GM23338 (cell line): ENCODE measurements around the gene DOCK4. TPM values are rescaled to one million over a fixed set of nuclear protein-coding genes. Genes with fewer than 3 reads are reported as not detected.

Source experiments
- ATAC-seq: fragments of 200-7000 bp; cut with Tn5 transposase; 3 replicates; pipeline ENCODE4 v1.9.1; 2020
- DNase-seq: peaks from one replicate; pipeline ENCODE4 v3.0.0-alpha.2; 2015; ENCODE audit warnings: low spot score
- H2AFZ ChIP-seq: fragments of 200-600 bp; sonication (generic); 2 replicates; pipeline ENCODE4 v1.8.0; 2016; ENCODE audit warnings: antibody characterized with exemption, mild to moderate bottlenecking, moderate library complexity
- H3F3A ChIP-seq: fragments of 200-600 bp; sonication (generic); replicated peaks from 2 replicates; pipeline ENCODE4 v1.8.0; 2017; ENCODE audit warnings: antibody characterized with exemption, mixed run types, low read depth
- H3K27ac ChIP-seq: fragments of 200-600 bp; sonication (generic); 2 replicates; pipeline ENCODE4 v1.6.1; 2016; ENCODE audit warnings: low read depth
- H3K27me3 ChIP-seq: fragments of 200-600 bp; sonication (generic); 2 replicates; pipeline ENCODE4 v1.8.0; 2016; ENCODE audit warnings: mild to moderate bottlenecking, mixed run types, moderate library complexity; ENCODE audit not compliant: insufficient read depth
- H3K36me3 ChIP-seq: fragments of 200-600 bp; sonication (generic); 2 replicates; pipeline ENCODE4 v1.8.0; 2016; ENCODE audit warnings: mild to moderate bottlenecking; ENCODE audit not compliant: insufficient read depth
- H3K4me1 ChIP-seq: fragments of 200-600 bp; sonication (generic); 2 replicates; pipeline ENCODE4 v1.8.0; 2016; ENCODE audit warnings: mild to moderate bottlenecking, moderate library complexity; ENCODE audit not compliant: insufficient read depth
- H3K4me2 ChIP-seq: fragments of 200-600 bp; sonication (generic); 2 replicates; pipeline ENCODE4 v1.7.1; 2017; ENCODE audit warnings: mixed run types
- H3K4me3 ChIP-seq: fragments of 200-600 bp; sonication (generic); 2 replicates; pipeline ENCODE4 v1.6.1; 2016; ENCODE audit warnings: mixed run types
- H3K79me2 ChIP-seq: fragments of 200-600 bp; sonication (generic); replicated peaks from 2 replicates; pipeline ENCODE4 v1.8.0; 2017; ENCODE audit warnings: mild to moderate bottlenecking; ENCODE audit not compliant: insufficient read depth
- H3K9me2 ChIP-seq: fragments of 200-600 bp; sonication (generic); 2 replicates; pipeline ENCODE4 v1.8.0; 2017; ENCODE audit not compliant: insufficient read depth
- H4K20me1 ChIP-seq: fragments of 200-600 bp; sonication (generic); replicated peaks from 2 replicates; pipeline ENCODE4 v1.8.0; 2017; ENCODE audit warnings: mild to moderate bottlenecking; ENCODE audit not compliant: insufficient read depth
- H3K27ac Mint-ChIP-seq: 2 replicates; pipeline ENCODE4 v1.8.0; 2020; ENCODE audit warnings: inconsistent platforms, mild to moderate bottlenecking, moderate library complexity, mixed read lengths
- H3K27me3 Mint-ChIP-seq: 3 replicates; pipeline ENCODE4 v1.8.0; 2022; ENCODE audit warnings: low read depth, mild to moderate bottlenecking, moderate library complexity, mixed read lengths, inconsistent platforms; ENCODE audit not compliant: insufficient read depth, poor library complexity
- H3K36me3 Mint-ChIP-seq: 3 replicates; pipeline ENCODE4 v1.8.0; 2021; ENCODE audit warnings: low read depth, mild to moderate bottlenecking, inconsistent platforms, moderate library complexity, mixed read lengths
- H3K4me1 Mint-ChIP-seq: 3 replicates; pipeline ENCODE4 v1.8.0; 2020; ENCODE audit warnings: mild to moderate bottlenecking, inconsistent platforms, mixed read lengths
- H3K4me3 Mint-ChIP-seq: 3 replicates; pipeline ENCODE4 v1.8.0; 2021; ENCODE audit warnings: moderate library complexity, mild to moderate bottlenecking, inconsistent platforms, mixed read lengths
- H3K9me3 Mint-ChIP-seq: 3 replicates; pipeline ENCODE4 v1.8.0; 2020; ENCODE audit warnings: moderate library complexity, mild to moderate bottlenecking, inconsistent platforms, mixed read lengths
- CTCF ChIP-seq, 2 experiments: fragments of 200-600 bp in 1 of 2; sonication (generic) in 1 of 2; conservative IDR thresholded peaks; 2 replicates each; pipeline versions ENCODE4 v1.5.1 to v1.6.1; 2016 to 2017; ENCODE audit warnings: antibody characterized with exemption in 2 of 2, low read depth in 2 of 2, mild to moderate bottlenecking in 2 of 2, moderate library complexity in 1 of 2
- EZH2 ChIP-seq: fragments of 200-600 bp; sonication (generic); IDR thresholded peaks from one replicate; pipeline ENCODE4 v1.8.0; 2017; ENCODE audit warnings: antibody characterized with exemption, mild to moderate bottlenecking, low read depth; ENCODE audit not compliant: unreplicated experiment
- EZH2phosphoT487 ChIP-seq: fragments of 200-600 bp; sonication (generic); IDR thresholded peaks from one replicate; pipeline ENCODE4 v1.8.1; 2018; ENCODE audit warnings: antibody characterized with exemption; ENCODE audit not compliant: unreplicated experiment
- JUNB ChIP-seq: IDR thresholded peaks from one replicate; pipeline ENCODE4 v1.6.1; 2016; ENCODE audit warnings: antibody characterized with exemption; ENCODE audit not compliant: unreplicated experiment
- NANOG ChIP-seq: IDR thresholded peaks from 2 replicates; pipeline ENCODE4 v1.6.1; 2016; ENCODE audit warnings: antibody characterized with exemption, borderline replicate concordance
- POLR2AphosphoS5 ChIP-seq: IDR thresholded peaks from 2 replicates; pipeline ENCODE4 v1.6.1; 2016; ENCODE audit warnings: antibody characterized with exemption, low read depth
- STAT1 ChIP-seq: IDR thresholded peaks from one replicate; pipeline ENCODE4 v1.6.1; 2016; ENCODE audit warnings: antibody characterized with exemption; ENCODE audit not compliant: unreplicated experiment
- ZNF114 ChIP-seq: fragments of 250-450 bp; sonication (Bioruptor Pico); IDR thresholded peaks from 2 replicates; pipeline ENCODE4 v1.5.0; 2020; ENCODE audit warnings: mild to moderate bottlenecking, moderate library complexity
- ZNF331 ChIP-seq: fragments of 250-450 bp; sonication (Bioruptor Pico); IDR thresholded peaks from 2 replicates; pipeline ENCODE4 v1.5.0; 2020; ENCODE audit warnings: low read depth, mild to moderate bottlenecking, moderate library complexity
- polyA plus RNA-seq: library from polyadenylated mRNA; unstranded; fragments of >200 nt; fragmentation: Nextera tagmentation; extraction: Ambion mirVana; gene quantifications from 2 replicates; pipeline ENCODE4 v1.2.1, GENCODE V29; 2016
- total RNA-seq: library from RNA; depleted of rRNA; stranded (reverse); fragments of >200 nt; shearing (Covaris generic); gene quantifications from 2 replicates; pipeline ENCODE4 v1.2.3, GENCODE V29; 2014
- TF ChIP-seq, protein P1 (sequence below): IDR thresholded peaks from one replicate; pipeline ENCODE4 v1.6.1; 2018; ENCODE audit warnings: antibody characterized with exemption; ENCODE audit not compliant: unreplicated experiment
- TF ChIP-seq, protein P2 (sequence below): IDR thresholded peaks from 2 replicates; pipeline ENCODE4 v1.6.1; 2016; ENCODE audit warnings: antibody characterized with exemption

DOCK4 gene
- total and polyA plus RNA-seq, 2 experiments from 2014 or later = 6.3 to 33.8 TPM

DNA sequence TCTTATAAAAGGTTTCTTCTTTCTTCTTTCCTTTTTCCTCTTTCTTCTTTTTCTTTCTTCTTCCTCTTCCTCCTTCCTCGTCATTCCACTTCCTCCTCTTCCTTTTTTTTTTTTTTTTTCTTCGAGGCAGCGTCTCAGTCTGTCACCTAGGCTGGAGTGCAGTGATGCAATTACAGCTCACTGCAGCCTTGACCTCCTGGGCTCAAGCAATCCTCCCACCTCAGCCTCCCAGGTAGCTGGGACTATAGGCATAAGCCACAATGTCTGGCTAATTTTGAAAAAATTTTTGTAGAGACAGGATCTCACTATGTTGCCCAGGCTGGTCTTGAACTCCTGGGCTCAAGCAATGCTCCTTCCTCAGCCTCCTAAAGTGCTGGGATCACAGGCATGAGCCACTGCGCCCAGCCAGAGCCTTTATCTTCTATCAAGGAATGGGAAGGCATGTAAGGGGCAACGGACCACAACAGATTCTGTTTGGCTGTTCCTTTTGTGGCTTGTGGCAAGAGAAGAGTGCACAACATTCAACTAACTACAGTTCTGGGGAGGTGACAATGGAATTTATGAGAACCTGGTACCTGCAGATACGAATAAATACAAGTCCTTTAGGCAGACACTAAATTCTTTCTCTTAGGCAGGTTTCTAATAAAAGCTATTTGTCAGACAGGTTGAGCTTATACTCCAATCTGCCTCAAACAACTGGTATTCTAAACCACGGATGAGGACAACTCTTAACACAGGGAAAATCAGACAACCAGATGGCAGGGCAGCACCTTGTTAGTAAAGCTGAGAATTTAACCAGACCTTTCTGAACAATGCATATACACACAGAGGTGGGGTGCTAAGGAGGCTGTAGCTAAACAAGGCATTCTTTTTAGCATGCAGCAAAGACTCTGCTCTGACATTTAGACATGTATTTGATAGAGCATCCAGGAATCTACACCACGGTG lies 100.3 kb downstream of the DOCK4 start:
- Mint-ChIP-seq H3K4me1 (peaks cover 45% of the 10 kb centered on the region), H3K27ac (no peak overlapping the region), H3K9me3 (no peaks in the 10 kb centered on the region), H3K4me3 (no peak overlapping the region), H3K36me3 (peaks cover 2% of the 10 kb centered on the region; the same call in 2 of the 3 replicates), H3K27me3 (peaks cover 1% of the 10 kb centered on the region)
- H3K9me2 ChIP-seq = no peaks in the 10 kb centered on the region
- H3K4me1 ChIP-seq = peaks cover 15% of the 10 kb centered on the region
- no peaks in the 10 kb centered on the region for H4K20me1 ChIP-seq
- no peak for TF ChIP-seq NANOG
- no peak for TF ChIP-seq CTCF (conservative IDR thresholded peaks at IDR 0.05; ENCODE audit: low read depth in 2 of 2)
- TF ChIP-seq ZNF331 (CRISPR knock-in tag) = no peak
- no peak overlapping the region for H3K4me3 ChIP-seq
- H3K27ac ChIP-seq = no peak overlapping the region
- H3K36me3 ChIP-seq = no peaks in the 10 kb centered on the region
- H3K27me3 ChIP-seq = no peaks in the 10 kb centered on the region
- no peaks in the 10 kb centered on the region for H3F3A ChIP-seq
- H3K79me2 ChIP-seq = peaks cover 48% of the 10 kb centered on the region
- H3K4me2 ChIP-seq = no peak overlapping the region
- H2AFZ ChIP-seq = no peak overlapping the region
- ATAC-seq = no peak
- DNase-seq = no peak

DNA sequence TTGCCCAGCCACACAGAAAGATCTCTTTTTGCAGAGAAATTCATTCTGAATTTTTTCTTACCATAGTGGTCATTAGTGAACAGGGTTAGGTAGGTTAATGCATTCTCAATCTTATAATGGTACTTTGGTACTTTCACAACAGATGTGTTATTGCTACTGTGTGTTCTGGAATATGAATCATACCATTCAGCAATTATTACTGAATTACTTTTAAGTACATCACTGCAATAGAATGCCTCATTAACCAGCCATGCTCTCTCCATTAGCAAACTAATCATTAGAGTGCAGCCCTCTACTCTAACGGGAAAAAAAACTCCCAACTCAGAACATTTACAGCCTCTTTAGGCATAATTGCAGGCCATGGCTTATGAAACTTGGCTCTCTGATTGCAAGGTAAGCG lies 102.1 kb downstream of the DOCK4 start:
- Histone ChIP-seq H3K79me2 (peaks cover 47% of the 10 kb centered on the region), H3K27ac (no peak overlapping the region), H3F3A (no peaks in the 10 kb centered on the region), H4K20me1 (0 out of 2 replicates have a peak, but pooled peaks cover 3% of the 10 kb centered on the region), H2AFZ (no peak overlapping the region), H3K9me2 (no peaks in the 10 kb centered on the region), H3K4me2 (0 out of 2 replicates have a peak overlapping the region, but pooled peaks have one; percentile 23), H3K4me1 (peaks cover 15% of the 10 kb centered on the region), H3K36me3 (no peaks in the 10 kb centered on the region), H3K4me3 (no peak overlapping the region), H3K27me3 (no peaks in the 10 kb centered on the region)
- Mint-ChIP-seq H3K27ac (no peak overlapping the region), H3K4me3 (no peak overlapping the region), H3K4me1 (peaks cover 42% of the 10 kb centered on the region), H3K9me3 (no peaks in the 10 kb centered on the region), H3K36me3 (peaks cover 2% of the 10 kb centered on the region; the same call in 2 of the 3 replicates), H3K27me3 (no peaks in the 10 kb centered on the region)
- no peak for DNase-seq
- no peak for ATAC-seq
- TF ChIP-seq, protein P1, sequence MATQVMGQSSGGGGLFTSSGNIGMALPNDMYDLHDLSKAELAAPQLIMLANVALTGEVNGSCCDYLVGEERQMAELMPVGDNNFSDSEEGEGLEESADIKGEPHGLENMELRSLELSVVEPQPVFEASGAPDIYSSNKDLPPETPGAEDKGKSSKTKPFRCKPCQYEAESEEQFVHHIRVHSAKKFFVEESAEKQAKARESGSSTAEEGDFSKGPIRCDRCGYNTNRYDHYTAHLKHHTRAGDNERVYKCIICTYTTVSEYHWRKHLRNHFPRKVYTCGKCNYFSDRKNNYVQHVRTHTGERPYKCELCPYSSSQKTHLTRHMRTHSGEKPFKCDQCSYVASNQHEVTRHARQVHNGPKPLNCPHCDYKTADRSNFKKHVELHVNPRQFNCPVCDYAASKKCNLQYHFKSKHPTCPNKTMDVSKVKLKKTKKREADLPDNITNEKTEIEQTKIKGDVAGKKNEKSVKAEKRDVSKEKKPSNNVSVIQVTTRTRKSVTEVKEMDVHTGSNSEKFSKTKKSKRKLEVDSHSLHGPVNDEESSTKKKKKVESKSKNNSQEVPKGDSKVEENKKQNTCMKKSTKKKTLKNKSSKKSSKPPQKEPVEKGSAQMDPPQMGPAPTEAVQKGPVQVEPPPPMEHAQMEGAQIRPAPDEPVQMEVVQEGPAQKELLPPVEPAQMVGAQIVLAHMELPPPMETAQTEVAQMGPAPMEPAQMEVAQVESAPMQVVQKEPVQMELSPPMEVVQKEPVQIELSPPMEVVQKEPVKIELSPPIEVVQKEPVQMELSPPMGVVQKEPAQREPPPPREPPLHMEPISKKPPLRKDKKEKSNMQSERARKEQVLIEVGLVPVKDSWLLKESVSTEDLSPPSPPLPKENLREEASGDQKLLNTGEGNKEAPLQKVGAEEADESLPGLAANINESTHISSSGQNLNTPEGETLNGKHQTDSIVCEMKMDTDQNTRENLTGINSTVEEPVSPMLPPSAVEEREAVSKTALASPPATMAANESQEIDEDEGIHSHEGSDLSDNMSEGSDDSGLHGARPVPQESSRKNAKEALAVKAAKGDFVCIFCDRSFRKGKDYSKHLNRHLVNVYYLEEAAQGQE = no peak
- TF ChIP-seq ZNF114 (CRISPR knock-in tag) = no peak
- no peak for TF ChIP-seq EZH2phosphoT487
- no peak for TF ChIP-seq JUNB
- no peak for TF ChIP-seq STAT1
- TF ChIP-seq ZNF331 (CRISPR knock-in tag) = no peak
- TF ChIP-seq EZH2 = no peak
- no peak for TF ChIP-seq POLR2AphosphoS5
- TF ChIP-seq, protein P2, sequence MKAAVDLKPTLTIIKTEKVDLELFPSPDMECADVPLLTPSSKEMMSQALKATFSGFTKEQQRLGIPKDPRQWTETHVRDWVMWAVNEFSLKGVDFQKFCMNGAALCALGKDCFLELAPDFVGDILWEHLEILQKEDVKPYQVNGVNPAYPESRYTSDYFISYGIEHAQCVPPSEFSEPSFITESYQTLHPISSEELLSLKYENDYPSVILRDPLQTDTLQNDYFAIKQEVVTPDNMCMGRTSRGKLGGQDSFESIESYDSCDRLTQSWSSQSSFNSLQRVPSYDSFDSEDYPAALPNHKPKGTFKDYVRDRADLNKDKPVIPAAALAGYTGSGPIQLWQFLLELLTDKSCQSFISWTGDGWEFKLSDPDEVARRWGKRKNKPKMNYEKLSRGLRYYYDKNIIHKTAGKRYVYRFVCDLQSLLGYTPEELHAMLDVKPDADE = no peak
